NB4 (cell line): ENCODE measurements around the gene RFX8.

Experiments
- DNase-seq: peaks from one replicate; pipeline ENCODE4 v3.0.0; 2010; ENCODE audit warnings: low read depth
- H3K4me3 ChIP-seq: one replicate; pipeline ENCODE4 v1.5.1; 2011; ENCODE audit warnings: mild to moderate bottlenecking, low read depth, low read length, moderate library complexity
- CTCF ChIP-seq: IDR thresholded peaks from one replicate; pipeline ENCODE4 v1.5.1; 2012; ENCODE audit warnings: low read depth, low read length
- MAX ChIP-seq: IDR thresholded peaks from 2 replicates; pipeline ENCODE4 v1.6.1; 2011; ENCODE audit warnings: low read depth, low read length
- MYC ChIP-seq: IDR thresholded peaks from 2 replicates; pipeline ENCODE4 v1.6.1; 2011; ENCODE audit warnings: low read depth, low read length
- POLR2A ChIP-seq: IDR thresholded peaks from 2 replicates; pipeline ENCODE4 v1.6.1; 2011; ENCODE audit warnings: mild to moderate bottlenecking; ENCODE audit not compliant: insufficient read length; ENCODE audit errors: extremely low read depth

The RFX8 gene

GRCh38 chr2:101410746-101411145 is 64.2 kb downstream of the RFX8 start:
- no peak overlapping the region for H3K4me3 ChIP-seq
- TF ChIP-seq POLR2A = no peak
- no peak for DNase-seq

- H3K4me3 ChIP-seq = no peak overlapping the region
- TF ChIP-seq MYC (no peak), POLR2A (no peak), CTCF (no peak), MAX (no peak)
- DNase-seq = no peak
These were observed 64.8 kb downstream of the RFX8 start for GRCh38 chr2:101410114-101410513.

DNA sequence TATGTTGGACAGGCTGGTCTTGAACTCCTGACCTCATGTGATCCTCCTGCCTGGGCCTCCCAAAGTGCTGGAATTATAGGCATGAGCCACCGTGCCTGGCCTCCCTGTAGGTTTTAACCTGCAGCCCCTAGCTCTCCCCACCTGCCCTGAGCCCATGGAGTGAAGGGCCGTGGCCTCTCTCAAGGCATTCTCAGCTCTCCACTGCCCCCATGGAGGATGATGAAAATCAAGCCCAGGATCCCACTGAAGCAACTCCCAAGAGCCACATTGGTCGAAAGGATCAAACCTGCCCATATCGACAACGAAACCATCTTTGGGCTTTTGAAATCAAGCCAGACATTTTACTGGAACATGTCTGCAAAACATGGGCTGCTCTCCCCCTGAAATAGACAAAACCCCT is 65.2 kb downstream of the RFX8 start:
- H3K4me3 ChIP-seq = no peak overlapping the region
- no peak for TF ChIP-seq MAX
- no peak for TF ChIP-seq MYC
- no peak for DNase-seq

DNA sequence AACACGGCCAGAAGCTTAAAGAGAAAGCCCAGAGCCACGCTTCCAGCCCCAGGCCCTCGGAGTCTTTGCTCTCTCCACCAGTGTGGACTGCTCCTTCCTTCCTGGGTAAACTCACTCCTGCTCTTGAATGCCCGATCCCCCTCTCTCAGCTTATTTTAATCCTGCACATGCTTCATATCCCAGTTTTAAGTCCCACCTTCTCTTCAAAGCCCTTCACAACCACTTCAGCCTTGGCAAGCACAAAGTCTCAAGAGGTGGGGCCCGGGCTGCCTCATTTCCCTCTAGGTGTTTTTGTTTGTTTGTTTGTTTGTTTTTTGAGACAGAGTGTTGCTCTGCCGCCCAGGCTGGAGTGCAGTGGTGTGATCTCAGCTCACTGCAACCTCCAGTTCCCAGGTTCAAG is 66.0 kb downstream of the RFX8 start:
- TF ChIP-seq MAX = no peak
- TF ChIP-seq CTCF = no peak
- no peak for TF ChIP-seq POLR2A
- TF ChIP-seq MYC = no peak
- H3K4me3 ChIP-seq = no peak overlapping the region
- DNase-seq = no peak

DNA sequence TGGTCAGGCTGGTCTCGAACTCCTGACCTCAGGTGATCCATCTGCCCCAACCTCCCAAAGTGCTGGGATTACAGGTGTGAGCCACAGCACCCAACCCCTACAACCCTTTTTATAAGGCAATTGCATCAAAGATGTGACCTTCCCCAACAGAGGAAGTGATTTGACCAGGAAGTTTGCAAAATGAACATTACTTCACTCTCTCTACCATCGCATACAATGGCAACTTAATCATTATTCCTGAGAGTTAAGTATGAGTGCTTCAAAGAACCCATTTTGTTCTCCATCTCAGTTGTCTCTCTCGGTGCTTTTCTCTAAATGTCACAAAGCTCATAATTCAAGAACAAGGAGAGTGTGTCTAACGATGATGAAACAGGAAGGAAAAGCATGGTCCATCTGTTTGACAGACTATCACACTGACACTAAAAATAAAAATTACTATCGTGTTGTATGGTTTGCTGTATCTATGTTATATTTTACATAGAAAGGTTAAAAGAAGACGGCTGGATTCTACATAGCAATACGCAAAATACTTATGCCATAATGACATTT is 69.5 kb downstream of the RFX8 start:
- TF ChIP-seq POLR2A (no peak), MAX (no peak), CTCF (no peak), MYC (no peak)
- H3K4me3 ChIP-seq = no peak overlapping the region
- DNase-seq = peak; percentile 27

DNA sequence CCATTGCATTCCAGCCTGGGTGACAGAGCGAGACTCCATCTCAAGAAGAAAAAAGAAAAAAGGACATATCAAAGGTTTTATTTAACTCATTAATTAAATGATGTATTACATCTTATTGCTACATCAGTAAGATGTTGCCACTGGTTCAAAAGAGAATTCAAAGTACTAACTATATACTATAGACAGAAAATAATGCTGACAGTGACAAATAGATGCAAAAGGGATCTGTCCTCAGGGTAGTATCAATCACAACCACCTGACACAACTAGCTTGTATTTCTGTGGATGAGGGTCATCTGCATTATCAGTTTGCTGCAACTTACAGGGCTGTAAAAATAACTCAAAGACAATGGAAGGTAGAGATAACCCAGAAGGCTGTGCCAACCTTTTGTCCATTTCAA is 71.2 kb downstream of the RFX8 start:
- DNase-seq = no peak
- H3K4me3 ChIP-seq = no peak overlapping the region
- TF ChIP-seq CTCF = no peak
- TF ChIP-seq MAX = no peak

DNA sequence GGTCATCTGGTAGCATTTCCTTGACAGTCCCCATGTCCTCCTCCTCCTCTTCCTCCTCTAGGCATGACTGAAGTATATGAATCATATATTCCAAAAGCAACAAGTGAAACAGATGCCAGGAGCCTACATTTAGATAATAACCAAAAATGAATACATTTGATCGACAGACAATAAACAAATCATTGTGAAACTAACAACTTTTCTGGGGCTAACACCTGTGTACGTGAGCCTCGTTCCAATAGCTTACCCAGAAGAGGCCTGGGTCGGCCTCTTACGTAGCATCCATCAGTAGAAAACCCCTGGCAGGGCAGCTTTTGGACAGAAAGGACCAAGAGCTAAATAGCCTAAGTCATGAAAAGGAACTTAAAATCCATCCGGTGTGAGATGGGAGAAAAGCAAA is 72.3 kb downstream of the RFX8 start:
- no peak for DNase-seq
- TF ChIP-seq CTCF (no peak), POLR2A (no peak), MYC (no peak), MAX (no peak)
- H3K4me3 ChIP-seq = no peak overlapping the region
